Stimulated activated CD4-positive, alpha-beta T cell treated with anti-CD3 and anti-CD28 coated beads, Interleukin-4, amount 100 ng/mL, for 48 hours (primary cell): ENCODE data around the gene PDE4B.
"Not testable (repeated sequence)": the region's sequence is repeated elsewhere in the genome, so short reads cannot be mapped to it uniquely, and the experiment has no call there.

Source experiments
- DNase-seq, 2 donors: peaks; one replicate each; pipeline ENCODE4 v3.0.0-alpha.2; 2020; ENCODE audit warnings: low read depth in 2 of 2

PDE4B gene

DNA sequence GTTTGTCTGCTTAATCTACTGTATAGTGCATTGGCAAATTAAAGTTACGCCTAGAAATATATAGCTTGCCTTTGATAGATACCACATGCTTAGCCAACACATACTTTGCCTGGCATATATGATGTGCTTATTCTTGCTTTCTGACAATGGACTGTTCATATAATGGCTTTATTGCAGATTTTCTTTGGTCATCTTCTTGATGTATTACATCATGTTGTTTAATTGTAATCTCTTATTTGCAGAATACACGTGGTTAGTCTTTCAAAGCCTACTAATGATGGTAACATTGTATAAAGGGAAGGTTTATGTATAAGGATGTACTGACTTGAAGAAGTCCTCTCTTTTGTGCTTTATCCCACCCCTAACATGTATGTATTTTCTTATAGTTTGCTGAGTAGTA, 201.5 kb downstream of the PDE4B start:
- no peak for DNase-seq

DNA sequence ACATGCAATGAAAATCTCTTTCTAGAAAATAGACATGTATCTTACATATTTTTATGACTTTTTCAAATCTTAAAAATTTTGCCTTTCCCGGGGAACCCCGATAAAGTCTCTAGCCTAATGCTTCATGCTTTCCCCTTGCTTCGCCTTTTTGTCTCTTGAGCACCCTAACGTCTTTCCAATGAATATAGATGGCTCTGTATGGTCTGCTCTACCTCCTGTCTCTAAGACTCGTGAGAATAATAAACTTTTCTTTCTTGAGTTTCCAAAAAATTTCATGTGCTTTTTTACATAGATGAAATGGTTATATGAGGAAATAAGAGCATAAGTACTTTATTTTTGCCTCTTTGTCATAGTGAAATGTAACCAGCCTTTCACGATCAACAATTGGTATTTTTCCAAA, 202.6 kb downstream of the PDE4B start:
- DNase-seq, result no peak

DNA sequence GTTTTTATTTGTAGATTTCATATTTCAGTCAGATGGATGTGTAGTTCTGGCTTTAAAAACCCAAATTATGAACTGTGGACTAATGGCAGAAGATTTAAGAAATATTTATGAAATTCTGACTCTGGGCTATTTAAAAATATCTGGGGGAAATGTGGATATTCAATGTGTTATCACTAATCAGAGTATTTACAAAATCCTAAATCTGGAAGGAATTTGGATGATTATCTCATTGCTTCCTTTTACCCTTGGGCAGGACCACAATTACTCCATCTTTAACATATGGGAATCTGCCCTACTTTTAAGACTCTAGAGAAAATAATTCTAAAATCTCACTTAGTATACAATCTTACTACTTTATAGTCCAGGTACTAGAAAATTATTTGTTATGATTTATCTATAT, 203.2 kb downstream of the PDE4B start:
- no peak for DNase-seq

DNA sequence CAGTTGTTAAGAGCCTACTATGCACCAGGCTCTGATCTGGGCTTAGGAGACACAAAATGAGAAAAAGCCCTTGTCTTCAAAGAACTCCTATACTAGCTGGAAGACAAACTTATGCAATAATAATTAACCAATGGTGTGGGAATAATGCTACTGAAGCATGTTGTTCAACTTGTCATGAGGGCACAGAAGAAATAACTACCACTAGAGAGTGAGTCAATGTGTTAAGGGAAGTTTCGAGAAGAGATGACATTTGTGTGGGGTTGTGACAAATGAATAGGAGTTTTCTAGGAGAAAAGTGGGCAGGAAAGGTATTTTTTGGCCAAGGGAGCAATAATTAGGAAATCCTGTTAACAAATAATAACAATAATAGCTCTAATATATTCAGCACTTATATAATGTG, 205.0 kb downstream of the PDE4B start:
- DNase-seq, result no peak

DNA sequence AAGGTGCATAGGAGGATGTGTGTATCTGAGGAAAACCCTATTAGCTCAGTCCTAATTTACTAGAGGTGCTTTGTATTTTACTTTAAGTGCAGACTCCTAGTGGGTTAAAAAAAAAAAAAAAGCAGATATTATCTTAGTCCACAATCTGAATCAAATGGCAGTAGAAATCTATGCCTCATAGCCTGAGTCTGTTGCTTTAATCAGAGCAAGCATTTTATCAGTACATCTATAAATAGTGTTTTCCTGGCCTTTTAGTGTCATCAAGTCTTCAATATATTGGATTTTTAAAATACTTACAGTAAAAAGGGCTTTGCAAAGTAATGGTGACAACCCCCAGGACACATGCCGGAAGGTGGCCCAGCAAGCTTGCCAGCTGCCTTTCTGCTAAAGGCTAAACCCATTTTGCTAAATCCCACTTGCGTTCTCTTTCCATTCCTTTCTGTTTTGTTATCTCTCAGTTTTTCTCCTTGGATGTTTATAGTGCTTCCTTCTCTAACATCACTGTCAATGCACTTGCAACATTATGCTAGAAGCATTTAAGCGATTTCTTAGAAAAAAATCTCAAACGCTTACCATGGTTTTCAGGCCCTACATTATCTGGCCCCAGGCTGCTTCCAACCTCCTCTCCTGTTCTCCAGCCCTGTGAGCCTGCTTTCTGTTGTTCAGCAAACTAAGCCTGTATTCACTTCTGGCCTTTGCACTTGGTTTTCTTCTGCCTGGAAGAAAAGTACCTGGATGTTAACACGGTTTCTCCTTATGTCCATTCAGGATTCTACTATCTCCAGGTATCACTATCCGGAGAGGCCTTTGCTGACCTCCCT, 206.3 kb downstream of the PDE4B start:
- no peak for DNase-seq

DNA sequence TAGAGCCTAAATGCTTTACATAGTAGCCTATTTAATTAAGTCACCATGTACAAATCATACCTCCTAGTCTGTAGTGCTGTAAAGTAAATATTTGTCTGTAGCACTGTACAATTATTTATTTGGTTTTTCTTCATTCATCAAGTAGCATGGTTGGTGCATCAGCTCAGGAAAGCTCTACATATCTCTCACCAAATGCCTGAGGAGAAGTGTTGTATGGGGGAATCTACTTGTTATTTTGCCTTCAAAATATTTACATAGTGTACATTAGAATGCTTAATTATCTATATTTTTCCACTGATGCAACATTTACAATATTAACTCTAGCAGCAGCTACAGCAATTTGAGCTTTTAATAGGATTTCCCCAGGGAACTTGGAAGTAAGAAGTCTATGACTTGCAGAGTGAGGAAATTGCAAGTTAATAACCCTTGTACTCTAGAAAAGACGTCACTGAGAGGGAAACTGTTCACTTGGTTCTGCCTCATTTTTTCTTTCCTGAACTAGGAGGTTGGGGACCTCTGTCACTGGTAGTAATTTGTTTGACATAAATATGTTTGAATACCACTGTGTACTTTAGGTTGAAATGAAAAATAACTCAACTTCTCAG, 207.4 kb downstream of the PDE4B start:
- no peak for DNase-seq

DNA sequence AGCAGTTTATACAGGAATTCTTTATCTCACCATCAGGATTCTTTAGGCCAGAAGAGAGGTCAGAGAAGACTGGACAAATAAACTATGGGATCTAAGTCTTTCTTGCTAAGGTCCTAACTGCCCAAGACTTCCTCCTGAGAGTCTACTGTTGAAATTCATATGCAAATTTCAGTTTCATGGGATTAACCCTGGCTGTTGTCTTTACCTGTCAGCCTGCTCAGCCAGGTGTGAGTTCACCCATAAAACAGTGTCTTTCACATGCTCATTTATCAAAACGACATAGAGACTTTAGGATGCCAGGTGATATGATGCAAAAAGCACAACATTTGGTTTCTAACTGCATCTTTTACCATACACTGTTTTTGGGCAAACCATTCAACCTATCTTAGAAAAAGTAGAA, 211.0 kb downstream of the PDE4B start:
- DNase-seq, result no peak

DNA sequence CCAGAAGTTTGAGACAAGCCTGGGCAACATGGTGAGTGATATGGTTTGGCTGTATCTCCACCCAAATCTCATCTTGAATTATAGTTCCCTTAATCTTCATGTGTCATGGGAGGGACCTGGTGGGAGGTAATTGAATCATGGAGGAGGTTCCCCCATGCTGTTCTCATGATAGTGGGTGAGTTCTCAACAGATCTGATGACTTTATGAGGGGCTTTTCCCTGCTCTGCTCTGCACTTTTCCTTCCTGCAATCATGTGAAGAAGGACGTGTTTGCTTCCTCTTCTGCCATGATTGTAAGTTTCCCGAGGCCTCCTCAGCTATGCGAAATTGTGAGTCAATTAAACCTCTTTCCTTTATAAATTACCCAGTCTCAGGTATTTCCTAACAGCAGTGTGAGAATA, 213.8 kb downstream of the PDE4B start:
- DNase-seq, result not testable (repeated sequence)

DNA sequence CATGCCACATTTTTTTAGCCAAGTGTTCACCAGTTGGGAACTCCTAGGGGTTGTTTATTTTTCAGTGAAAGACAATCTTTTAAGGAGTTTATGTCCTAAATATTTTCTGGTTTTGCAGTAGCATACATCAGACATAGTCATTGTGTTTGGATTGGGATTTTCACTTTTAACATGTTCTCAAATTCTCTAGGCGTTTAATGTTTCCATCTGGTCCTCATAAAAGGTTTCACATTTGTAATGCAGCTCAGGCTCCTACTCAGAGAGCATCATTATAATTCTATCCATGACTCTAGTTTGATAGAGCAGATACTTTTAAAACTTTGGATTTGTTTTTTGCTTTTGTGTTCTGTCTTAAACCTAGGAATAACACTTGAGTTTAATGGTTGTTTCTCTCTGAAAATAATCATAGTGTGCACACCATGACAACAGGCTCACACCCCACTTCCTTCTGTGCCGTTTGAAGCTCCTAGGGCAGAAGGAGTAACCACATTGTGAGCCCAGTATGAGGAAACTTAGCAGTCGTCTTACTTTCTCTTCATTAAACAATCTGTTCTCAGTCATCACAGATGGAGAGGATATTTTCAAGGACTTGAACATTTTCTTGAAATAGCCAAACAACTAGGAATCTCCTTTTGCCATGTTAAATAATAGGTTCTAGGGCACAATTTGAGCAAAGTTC, 219.6 kb downstream of the PDE4B start:
- DNase-seq, result no peak

DNA sequence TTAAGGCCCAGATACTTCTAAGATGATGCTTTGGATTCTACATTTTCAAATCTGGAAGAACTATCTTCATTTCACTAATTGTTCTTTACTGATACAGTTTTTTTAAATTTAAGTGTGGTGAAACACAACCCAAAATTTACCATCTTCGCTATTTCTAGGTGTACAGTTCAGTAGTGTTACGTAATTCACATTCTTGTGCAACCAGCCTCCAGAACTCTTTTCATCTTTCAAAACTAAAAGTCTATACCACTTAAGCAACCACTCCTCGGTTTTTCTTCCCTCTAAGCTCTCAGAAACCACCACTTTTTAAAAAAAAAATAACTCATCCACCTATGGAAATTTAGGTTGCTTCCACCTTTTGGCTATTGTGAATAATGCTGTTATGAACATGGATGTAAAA, 220.7 kb downstream of the PDE4B start:
- DNase-seq, result no peak

DNA sequence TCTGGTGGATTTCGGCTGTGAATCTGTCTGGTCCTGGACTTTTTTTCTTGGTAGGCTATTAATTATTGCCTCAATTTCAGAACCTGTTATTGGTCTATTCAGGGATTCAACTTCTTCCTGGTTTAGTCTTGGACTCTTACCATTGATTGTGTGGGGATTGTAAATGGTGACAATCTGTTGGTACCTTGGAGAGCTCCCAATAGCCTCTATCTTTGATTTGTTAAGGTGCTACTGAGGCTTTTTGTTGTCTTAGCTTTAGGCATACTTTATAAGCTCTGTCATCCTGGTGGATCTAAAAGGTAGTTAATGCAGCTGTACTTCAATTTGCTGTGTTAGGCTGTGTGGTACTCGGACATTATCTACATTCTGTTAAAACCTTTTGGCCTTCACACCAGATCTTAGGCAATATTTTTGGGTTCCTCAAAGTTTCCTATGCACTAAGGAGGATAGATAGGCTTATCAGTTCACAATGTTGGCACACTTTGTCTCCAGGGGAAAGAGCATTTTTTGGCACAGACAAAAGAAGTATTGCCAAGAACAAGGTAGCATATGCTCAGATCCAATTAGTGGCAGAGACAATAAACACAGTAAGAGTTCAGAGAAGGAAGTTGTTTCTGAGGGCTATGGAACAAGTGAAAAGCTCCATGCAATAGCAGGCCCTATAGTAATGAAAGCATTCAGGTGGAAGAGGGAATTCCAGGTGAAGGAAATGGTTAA, 230.4 kb downstream of the PDE4B start:
- DNase-seq, result no peak

DNA sequence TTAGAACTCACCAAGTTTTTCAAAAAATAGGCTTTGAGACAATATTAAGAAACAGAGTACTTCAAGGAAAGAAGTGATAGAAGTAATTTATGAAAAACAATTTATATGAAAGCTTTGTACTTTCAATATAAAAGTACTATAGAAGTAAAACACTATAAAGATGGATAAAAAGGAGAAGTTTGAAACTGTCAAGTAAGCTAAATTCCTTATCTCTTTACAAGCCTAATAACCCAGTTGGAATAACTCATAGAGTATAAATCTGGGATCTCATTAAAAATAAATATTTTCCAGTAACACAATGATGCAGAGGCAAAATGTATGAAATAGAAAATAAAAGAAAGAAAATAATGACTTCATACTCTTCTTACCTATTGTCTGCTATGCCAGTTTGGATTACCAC, 232.5 kb downstream of the PDE4B start:
- no peak for DNase-seq

DNA sequence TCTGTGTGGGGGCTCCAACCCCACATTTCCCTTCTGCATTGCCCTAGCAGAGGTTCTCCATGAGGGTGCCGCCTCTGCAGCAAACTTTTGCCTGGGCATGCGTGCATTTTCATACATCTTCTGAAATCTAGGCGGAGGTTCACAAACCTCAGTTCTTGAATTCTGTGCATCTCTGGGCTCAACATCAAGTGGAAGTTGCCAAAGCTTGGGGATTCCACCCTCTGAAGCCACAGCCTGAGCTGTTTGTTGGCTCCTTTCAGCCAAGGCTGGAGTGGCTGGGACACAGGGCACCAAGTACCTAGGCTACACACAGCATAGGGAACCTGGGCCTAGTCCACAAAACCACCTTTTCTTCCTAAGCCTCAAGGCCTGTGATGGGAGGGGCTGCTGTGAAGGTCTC, 235.3 kb downstream of the PDE4B start:
- no peak for DNase-seq

DNA sequence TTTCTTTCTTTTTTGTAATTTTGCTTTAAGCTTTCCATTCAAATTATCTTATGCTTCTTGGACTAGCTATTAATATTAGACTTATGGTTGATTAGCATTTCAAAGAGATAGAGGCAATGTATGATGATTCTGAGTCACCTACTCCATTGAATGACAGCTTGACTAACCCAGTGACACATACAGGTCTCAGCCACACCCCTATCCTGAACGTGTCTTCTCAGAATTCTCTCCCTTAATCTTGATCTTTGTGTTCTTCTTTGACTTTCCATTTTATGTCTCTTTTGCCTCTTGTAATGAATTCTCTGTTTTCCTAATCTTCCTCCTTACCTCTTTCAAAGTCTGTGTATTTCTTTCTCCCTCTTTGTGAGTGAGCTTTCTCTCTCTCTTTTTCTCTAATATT, 241.1 kb downstream of the PDE4B start:
- no peak for DNase-seq

DNA sequence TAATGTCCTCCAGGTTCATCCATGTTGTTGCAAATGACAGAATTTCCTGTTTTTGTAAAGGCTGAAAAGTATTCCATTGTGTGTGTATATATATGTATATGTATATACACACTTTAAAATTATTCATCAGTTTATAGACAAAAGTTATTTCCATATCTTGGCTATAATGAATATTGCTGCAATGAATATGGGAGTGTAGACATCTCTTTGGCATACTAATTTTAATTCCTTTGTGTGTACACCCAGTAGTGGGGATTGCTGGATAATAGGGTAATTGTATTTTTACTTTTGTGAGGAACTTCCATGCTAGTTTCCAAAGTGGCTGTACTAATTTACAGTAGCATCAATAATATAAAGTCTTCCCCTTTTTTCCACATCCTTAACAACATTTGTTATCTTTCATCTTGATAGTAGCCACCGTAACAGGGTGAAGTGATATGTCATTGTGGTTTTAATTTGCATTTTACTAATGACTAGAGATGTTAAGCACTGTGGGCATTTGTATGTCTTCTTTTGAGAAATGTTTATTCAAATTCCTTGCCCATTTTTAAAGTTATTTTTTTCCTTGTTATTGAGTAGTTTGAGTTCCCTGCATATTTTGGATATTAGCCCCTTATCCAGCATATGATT, 243.0 kb downstream of the PDE4B start:
- DNase-seq, result no peak

DNA sequence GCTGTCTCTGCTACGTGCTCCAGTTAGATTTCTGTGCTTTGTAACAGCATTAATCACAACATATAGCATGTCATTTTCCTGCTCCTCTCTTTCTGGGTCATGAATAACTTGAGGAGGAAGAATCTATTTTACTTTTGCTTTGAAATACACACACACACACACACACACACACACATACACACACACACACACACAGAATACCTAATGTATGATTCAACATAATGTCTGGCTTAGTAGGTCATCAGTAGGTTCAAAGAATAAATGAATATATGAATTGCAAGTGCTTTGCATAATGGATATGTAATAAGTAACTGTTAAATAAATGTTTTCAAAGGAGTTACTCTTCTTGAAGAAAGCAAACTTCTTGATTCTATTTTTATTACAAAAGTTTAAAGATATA, 249.0 kb downstream of the PDE4B start:
- DNase-seq, result no peak

DNA sequence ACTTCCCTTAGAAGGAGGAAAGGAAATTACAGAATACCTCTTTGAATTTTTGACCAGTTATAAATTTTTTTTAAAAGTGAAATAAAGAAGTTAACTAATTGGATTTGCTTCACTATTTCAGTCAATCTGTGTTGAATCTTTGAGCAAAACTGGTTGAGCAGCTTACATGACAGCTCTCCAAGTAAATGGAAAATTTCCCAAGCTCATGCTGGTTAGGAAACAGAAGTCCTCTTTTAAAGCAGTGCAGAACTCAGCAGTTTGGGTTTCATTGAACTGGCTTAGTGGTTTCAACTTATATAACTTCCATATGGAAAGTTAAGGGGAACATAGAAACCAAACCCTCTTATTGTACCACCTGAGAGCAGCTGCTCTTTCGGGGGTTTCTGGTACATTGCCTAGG, 250.5 kb downstream of the PDE4B start:
- no peak for DNase-seq

DNA sequence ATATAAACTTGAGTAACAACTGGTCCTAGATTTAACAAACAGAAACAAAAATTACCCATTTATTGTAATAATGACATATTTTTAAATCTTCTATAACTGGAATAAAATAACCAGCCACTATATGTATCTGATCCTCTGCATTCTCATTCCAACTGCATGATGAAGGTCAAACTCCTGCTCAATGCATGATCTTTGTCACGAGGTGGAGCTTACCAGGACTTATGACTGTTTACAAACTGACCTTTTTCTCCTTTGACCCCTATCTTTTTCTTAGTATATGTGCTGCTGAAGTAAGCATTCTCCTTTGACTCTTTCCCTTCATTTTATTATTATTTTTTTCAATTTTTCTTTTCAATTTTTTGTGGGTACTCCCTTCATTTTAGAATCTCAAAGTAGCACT, 252.2 kb downstream of the PDE4B start:
- no peak for DNase-seq

DNA sequence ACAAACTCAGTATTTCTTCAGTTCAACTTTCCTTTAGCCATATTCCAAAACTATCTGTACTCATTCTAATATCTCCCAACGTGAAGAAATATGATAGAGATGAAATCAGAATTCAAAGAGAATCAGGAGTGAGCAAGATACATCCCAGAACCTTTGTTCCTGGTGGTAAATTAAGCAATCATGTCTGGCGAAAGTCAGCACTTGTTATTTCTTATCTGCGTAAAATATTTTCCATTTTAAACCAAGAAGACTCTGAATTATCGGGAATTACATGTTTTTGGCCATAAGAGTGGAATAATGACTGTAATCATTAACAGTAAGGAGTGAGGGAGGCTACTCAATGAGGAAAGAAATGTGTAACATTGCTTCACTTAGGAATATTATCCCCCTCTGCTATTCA, 253.7 kb downstream of the PDE4B start:
- DNase-seq, result no peak

DNA sequence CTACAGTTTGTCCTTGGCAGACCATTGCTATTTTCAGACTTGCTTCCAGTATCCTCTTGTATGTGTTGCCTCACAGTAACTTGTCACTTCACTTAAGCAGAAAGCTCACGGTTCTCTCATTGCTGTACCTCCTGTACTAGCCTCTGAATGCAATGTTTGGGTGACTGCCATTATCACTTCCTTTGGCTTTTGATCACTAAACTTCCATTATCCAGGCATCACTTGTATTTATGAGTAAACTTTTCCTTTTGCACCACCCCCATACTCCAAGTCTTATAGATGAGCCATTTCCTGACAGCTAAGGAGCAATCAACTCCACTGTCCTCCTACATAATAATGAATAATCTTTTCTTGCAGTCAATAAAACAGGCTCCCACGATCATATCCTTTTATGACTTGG, 255.3 kb downstream of the PDE4B start:
- no peak for DNase-seq

DNA sequence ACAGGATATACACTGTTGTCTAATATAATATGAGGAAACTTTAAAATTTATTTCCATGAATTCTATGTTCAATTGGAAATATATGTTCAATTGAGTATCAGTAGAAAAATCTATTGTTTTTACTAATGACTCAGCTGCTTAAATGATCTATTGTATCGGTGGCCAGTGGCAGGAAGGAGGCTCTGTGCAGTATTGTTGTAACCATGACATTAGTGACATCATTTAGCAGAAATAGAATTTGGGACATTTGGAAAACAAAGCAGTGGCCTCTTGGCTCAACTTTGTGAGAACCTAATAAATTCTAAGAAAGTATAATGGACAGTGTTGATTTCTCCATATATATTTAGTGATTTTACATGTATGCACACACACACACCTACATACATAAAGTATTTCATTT, 257.4 kb downstream of the PDE4B start:
- no peak for DNase-seq

DNA sequence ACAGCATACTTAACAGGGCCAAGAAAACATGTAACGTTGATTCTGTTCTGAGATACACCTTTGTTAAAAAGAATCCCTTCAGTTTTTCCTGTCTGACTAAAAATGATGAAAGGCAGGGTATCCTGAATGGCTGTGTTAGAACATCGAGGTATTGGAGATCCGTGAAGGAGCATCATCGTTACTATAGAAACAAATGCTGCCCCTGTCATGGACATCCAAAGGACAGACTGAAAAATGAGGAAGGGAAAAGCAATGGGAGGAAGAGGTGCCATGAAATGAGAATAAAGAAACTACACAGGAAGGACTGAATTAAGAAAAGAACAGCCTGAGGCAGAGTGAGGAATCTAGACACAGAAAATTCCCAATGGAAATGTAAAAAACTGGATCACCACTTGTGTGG, 257.9 kb downstream of the PDE4B start:
- DNase-seq, result no peak
